ENCODE measurements around the gene FCMR. TPM values are rescaled to one million over a fixed set of nuclear protein-coding genes. Genes with fewer than 3 reads are reported as not detected.

FCMR gene
- total and polyA plus RNA-seq, 2 experiments from 2014 or later = 0.84 TPM; not detected in 1

- TF ChIP-seq CTCF (conservative IDR thresholded peaks at IDR 0.05; ENCODE audit: low read depth in 2 of 2) (no peak), POLR2AphosphoS5 (IDR thresholded peaks at IDR 0.05; ENCODE audit: low read depth) (no peak), EZH2 (IDR thresholded peaks at IDR 0.05; ENCODE audit: low read depth, unreplicated experiment) (no peak), NANOG (IDR thresholded peaks at IDR 0.05; ENCODE audit: borderline replicate concordance) (no peak), JUNB (IDR thresholded peaks at IDR 0.05; ENCODE audit: unreplicated experiment) (no peak), ZNF462 (CRISPR knock-in tag; IDR thresholded peaks at IDR 0.05) (no peak)
- TF ChIP-seq, protein P1, sequence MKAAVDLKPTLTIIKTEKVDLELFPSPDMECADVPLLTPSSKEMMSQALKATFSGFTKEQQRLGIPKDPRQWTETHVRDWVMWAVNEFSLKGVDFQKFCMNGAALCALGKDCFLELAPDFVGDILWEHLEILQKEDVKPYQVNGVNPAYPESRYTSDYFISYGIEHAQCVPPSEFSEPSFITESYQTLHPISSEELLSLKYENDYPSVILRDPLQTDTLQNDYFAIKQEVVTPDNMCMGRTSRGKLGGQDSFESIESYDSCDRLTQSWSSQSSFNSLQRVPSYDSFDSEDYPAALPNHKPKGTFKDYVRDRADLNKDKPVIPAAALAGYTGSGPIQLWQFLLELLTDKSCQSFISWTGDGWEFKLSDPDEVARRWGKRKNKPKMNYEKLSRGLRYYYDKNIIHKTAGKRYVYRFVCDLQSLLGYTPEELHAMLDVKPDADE (IDR thresholded peaks at IDR 0.05) = no peak
- no peak overlapping the region for H3K4me2 ChIP-seq
- no peaks in the 10 kb centered on the region for H3K36me3 ChIP-seq (ENCODE audit: insufficient read depth)
- no peak overlapping the region for H3K27ac ChIP-seq (ENCODE audit: low read depth)
- no peak for DNase-seq (ENCODE audit: low spot score)
- peaks cover 4% of the 10 kb centered on the region for H3K4me1 ChIP-seq (ENCODE audit: insufficient read depth)
- no peak overlapping the region for H3K4me3 Mint-ChIP-seq
- 0 out of 2 replicates have a peak, but pooled peaks cover 4% of the 10 kb centered on the region for H3K9me2 ChIP-seq (ENCODE audit: insufficient read depth)
- no peaks in the 10 kb centered on the region for H4K20me1 ChIP-seq (replicated peaks; ENCODE audit: insufficient read depth)
- no peaks in the 10 kb centered on the region for H3K79me2 ChIP-seq (replicated peaks; ENCODE audit: insufficient read depth)
- no peak overlapping the region for H2AFZ ChIP-seq
- H3K4me1 Mint-ChIP-seq = peaks cover 19% of the 10 kb centered on the region
- H3K27ac Mint-ChIP-seq = no peak overlapping the region
- H3K9me3 Mint-ChIP-seq = no peaks in the 10 kb centered on the region
- ATAC-seq = no peak
- H3F3A ChIP-seq (replicated peaks; ENCODE audit: low read depth) = peaks cover 6% of the 10 kb centered on the region; the same call in 1 of the 2 replicates
- H3K27me3 ChIP-seq (ENCODE audit: insufficient read depth) = peaks cover 28% of the 10 kb centered on the region
- peaks cover 23% of the 10 kb centered on the region for H3K27me3 Mint-ChIP-seq (ENCODE audit: insufficient read depth, low read depth, poor library complexity)
- H3K36me3 Mint-ChIP-seq (ENCODE audit: low read depth) = no peaks in the 10 kb centered on the region
- no peak overlapping the region for H3K4me3 ChIP-seq
Observed at GRCh38 chr1:206905295-206906164, 16.2 kb downstream of the FCMR start.
